ENCODE measurements around the gene PGC.
A peak's percentile ranks its signal among the peaks of the same experiment; 100 is the strongest.

DNA sequence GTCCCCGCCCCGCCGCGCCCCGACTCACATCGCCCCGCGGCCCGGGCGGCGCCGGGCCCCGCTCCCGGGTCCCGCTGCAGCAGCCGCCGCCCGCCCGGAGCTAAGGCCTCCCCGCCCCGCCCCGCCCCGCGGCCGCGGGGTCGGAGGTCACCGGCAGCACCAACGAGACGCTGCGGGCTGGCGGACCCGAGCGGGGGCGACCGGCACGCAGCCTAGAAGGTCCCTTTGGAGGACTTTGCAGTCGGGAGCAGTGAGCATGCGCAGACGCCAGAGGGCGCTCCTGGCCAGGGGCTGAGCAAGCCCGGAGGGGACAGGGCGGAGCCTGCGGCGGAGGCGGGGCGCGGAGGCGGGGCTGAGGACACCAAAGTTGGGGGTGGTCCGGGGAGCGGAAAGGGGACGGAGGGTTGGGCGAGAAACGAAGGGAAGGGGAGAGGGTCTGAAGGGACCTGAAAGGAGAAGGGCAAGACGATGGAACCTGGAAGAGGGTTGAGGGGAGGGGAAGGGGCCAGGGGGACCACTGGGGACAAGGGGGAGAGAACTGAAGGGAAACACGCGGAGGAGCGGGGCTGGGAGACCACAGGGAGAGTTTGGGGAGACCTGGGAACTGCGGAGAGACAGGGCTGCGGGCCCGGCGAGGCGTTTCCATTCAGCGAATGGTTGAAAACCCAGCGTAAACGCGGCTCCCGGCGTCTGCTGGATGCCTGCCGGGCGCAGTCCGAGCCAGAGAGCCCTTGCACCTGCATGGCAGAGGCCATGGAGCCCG, 32.8 kb upstream of the PGC start, which contains the start of gene FRS3:
- TF ChIP-seq, protein P1, sequence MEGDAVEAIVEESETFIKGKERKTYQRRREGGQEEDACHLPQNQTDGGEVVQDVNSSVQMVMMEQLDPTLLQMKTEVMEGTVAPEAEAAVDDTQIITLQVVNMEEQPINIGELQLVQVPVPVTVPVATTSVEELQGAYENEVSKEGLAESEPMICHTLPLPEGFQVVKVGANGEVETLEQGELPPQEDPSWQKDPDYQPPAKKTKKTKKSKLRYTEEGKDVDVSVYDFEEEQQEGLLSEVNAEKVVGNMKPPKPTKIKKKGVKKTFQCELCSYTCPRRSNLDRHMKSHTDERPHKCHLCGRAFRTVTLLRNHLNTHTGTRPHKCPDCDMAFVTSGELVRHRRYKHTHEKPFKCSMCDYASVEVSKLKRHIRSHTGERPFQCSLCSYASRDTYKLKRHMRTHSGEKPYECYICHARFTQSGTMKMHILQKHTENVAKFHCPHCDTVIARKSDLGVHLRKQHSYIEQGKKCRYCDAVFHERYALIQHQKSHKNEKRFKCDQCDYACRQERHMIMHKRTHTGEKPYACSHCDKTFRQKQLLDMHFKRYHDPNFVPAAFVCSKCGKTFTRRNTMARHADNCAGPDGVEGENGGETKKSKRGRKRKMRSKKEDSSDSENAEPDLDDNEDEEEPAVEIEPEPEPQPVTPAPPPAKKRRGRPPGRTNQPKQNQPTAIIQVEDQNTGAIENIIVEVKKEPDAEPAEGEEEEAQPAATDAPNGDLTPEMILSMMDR (IDR thresholded peaks at IDR 0.05; ENCODE audit: low read depth, low read length) = peak; percentile 81
- TF ChIP-seq POLR2A (IDR thresholded peaks at IDR 0.05; ENCODE audit: extremely low read depth, insufficient read length) = peak; percentile 41
